GM12872 (cell line): Measurements from ENCODE around the gene BBS12.

Experiments used
- TF ChIP-seq, protein P1 (sequence below): IDR thresholded peaks from 3 replicates; pipeline ENCODE4 v1.5.1; 2011; ENCODE audit warnings: low read depth, mild to moderate bottlenecking, low read length, moderate library complexity; ENCODE audit not compliant: insufficient read depth

BBS12 gene

DNA sequence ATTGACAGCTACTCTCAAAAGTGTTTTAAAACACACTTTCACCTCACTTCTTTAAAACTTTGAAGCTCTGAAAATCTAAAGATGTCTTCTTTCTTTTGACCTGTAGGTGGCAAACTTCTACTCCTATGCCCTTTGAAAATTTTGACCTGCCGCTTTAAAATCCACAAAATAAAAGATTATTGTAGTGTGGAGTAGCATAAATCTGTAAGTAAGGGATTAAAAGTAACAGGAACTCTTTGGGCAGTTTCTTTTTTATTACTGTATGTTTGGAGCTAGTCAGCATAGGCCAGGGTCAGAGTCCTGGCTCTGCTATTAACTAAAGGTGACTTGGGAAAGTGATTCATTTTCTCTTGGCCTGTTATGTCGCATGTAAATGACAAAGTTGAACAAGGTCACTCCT, 25.5 kb downstream of the BBS12 start:
- TF ChIP-seq, protein P1, sequence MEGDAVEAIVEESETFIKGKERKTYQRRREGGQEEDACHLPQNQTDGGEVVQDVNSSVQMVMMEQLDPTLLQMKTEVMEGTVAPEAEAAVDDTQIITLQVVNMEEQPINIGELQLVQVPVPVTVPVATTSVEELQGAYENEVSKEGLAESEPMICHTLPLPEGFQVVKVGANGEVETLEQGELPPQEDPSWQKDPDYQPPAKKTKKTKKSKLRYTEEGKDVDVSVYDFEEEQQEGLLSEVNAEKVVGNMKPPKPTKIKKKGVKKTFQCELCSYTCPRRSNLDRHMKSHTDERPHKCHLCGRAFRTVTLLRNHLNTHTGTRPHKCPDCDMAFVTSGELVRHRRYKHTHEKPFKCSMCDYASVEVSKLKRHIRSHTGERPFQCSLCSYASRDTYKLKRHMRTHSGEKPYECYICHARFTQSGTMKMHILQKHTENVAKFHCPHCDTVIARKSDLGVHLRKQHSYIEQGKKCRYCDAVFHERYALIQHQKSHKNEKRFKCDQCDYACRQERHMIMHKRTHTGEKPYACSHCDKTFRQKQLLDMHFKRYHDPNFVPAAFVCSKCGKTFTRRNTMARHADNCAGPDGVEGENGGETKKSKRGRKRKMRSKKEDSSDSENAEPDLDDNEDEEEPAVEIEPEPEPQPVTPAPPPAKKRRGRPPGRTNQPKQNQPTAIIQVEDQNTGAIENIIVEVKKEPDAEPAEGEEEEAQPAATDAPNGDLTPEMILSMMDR = peak; percentile 51; the same call in 2 of the 3 replicates

DNA sequence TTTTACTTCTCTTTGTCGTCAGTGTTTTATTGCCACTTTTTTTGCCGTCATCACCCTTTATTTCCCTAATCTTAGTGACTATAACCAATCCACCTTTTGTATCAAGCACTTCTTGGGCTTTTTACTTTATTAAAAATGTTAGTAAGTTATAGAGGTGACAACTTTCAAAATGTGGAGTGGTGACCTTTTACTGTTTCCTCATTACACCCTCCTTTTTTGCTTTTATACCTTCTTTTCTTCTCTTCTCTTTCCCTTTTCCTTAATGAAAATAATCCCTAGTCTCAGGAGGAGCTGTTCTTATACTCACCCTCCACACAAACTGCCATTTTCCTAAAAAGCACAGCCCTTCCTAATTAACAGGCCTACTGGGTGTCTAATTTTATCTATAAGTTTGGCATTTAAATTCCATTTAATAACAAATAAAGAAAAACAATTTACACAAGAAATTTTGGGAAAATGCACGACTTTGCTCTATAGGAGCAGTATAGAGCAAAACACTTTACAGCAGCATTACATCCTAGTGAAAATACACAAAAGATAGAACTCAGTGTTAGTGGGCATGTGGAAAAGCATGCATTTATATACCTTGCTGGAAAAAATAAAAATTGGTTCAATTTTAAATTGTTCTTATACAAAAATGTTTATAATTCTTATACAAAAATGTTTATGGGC, 27.3 kb downstream of the BBS12 start:
- TF ChIP-seq, protein P1 = no peak

DNA sequence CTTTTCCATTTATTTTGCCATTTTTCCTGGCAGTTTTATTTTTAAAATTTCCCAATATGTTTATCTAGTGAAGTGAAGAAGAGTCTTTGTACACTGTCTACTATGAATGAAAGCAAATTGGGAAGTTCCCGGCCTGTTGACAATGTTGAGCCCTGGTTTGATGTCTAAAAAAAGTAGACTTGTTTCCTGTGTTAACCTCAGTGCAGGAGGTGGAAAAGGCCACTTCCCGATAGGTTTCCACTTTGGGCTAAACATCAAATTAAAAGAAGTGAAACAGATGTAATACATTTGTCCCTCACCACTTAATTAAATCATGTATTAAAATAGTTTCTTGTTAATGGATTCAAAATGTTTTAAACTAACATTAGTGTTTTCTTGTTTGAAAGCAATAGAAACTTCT, 30.0 kb downstream of the BBS12 start:
- TF ChIP-seq, protein P1 = no peak

DNA sequence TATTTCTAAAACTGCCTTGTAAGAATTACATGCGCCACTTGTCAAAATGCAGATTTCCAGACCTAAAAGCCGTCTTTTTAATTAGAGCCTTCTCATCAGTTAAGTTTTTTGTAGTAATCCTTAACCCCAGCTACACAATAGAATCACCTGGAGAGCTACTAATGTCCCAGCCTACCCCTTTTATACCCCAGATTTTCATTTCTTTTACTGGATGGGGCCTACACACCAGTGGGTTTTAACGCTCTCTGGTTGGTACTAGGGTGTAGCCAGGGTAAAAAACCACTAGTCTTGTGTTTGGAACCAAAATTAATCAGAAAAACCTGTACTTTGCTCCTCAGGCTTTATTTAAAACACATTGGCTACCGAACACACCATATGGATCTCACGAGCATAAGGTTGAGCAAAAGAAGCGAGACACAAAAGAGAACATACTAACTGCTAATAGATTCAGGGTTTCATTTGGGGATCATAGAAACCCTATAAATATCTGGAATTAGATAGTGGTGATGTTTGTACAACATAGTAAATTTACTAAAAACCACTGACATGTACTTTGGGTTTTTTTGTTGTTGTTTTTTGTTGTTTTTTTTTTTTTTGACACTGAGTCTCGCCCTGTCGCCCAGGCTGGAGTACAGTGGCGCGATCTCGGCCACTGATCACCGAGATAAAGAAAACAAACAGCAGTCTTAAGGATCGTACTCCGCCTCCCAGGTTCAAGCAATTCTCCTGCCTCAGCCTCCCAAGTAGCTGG, 30.6 kb downstream of the BBS12 start:
- TF ChIP-seq, protein P1 = no peak

DNA sequence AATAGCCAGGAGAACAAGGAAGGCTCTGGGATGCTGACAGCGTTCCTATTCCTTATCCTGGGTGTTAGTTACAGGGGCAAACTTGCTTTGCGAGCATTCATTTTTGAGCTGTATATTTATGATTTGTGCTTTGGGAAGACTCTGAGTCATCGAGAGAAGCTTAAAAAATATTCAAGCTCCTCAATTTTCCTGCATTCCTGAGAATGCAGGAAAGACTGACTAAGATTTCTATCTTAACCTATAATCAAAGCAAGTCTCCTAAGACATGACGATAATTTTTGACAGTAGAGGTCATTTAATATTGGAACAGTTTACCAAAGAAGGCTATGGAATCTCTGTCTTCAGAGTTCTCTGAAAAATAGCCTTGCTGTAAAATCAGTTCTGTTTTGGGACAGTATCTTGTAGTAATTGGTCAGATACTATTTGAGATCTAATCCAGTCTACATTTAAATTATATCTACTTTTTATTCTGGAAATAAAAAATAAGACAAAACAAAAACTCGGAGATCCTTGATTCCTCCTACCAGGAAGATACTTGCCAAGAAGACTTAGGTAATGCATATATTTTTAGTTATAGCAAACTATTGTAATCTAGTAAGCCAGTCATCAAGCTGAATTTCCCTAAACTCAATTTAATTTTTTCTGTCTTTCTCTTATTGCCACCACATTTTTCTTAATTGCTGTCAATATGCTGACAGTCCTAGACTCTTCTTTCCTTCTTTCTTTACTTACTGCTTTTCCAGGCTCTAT, 31.7 kb downstream of the BBS12 start:
- TF ChIP-seq, protein P1 = no peak

DNA sequence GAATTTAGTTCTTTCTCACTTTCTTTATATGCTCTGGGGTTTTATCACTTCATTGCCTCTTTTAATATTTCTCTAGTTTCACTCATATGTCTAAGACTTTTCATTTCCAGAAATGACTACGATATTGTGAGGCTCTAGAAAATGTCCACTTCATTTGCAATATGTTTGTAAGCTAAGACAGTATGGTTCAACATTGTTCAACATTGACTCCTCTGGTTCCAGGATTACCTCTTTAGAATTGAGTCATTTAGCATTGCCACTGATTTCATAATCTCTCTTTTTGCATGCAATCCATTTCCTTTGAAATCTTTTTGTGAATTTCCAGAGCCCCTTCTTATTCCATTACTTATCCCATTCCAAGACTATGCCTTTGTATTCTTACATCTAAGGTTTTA, 32.3 kb downstream of the BBS12 start:
- TF ChIP-seq, protein P1 = no peak

DNA sequence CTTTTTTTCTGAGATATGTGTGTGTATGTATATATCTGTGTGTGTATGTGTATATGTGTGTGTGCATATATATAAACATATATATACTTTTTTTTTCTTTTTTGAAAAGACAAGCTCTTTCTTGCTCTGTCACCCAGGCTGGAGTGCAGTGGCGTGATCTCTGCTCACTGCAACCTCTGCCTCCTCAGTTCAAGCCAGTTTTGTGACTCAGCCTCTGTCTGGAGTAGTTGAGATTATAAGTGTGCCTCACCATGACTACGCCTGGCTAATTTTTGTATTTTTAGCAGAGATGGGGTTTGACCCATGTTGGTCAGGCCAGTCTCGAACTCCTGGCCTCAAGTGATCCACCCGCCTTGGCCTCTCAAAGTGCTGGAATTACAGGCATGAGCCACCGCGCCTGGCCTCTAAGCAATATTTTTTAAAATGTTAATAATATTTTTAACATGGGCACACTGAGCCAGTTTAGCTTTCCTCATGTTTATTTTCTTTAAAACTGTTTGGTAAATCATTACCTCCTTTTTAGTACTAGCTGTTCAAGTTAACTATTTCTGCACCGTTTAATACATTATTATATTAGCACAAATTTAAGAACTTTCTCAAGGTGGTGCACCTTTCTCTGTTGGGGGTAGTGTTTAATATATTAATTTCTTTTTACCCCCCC, 33.3 kb downstream of the BBS12 start:
- TF ChIP-seq, protein P1 = no peak
